ENCODE measurements around the gene DPP4.

The DPP4 gene

GRCh38 chr2:162070228-162070936 is 3.6 kb downstream of the DPP4 start:
- POLR2A ChIA-PET (ENCODE audit: low non-redundant PET), result no interaction called here
- no peak overlapping the region for H3K27ac ChIP-seq
- CTCF ChIA-PET, result no interaction called here
- no peak for DNase-seq (ENCODE audit: low spot score)
- TF ChIP-seq, protein P1, sequence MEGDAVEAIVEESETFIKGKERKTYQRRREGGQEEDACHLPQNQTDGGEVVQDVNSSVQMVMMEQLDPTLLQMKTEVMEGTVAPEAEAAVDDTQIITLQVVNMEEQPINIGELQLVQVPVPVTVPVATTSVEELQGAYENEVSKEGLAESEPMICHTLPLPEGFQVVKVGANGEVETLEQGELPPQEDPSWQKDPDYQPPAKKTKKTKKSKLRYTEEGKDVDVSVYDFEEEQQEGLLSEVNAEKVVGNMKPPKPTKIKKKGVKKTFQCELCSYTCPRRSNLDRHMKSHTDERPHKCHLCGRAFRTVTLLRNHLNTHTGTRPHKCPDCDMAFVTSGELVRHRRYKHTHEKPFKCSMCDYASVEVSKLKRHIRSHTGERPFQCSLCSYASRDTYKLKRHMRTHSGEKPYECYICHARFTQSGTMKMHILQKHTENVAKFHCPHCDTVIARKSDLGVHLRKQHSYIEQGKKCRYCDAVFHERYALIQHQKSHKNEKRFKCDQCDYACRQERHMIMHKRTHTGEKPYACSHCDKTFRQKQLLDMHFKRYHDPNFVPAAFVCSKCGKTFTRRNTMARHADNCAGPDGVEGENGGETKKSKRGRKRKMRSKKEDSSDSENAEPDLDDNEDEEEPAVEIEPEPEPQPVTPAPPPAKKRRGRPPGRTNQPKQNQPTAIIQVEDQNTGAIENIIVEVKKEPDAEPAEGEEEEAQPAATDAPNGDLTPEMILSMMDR (conservative IDR thresholded peaks at IDR 0.05; ENCODE audit: low read depth), result no peak

- no peak overlapping the region for H3K27ac ChIP-seq
- no peak for DNase-seq (ENCODE audit: low spot score)
- CTCF ChIA-PET, result interaction anchor here (0.6 kb wide), 1 partner anchor 54 kb away, joined by 3 read pairs; no protein-coding TSS in a partner anchor
- TF ChIP-seq, protein P1 (conservative IDR thresholded peaks at IDR 0.05; ENCODE audit: low read depth), result no peak
- POLR2A ChIA-PET (ENCODE audit: low non-redundant PET), result no interaction called here
These were observed 4.6 kb downstream of the DPP4 start for GRCh38 chr2:162069267-162069903.

- no peak for DNase-seq (ENCODE audit: low spot score)
- TF ChIP-seq, protein P1 (conservative IDR thresholded peaks at IDR 0.05; ENCODE audit: low read depth), result no peak
- no peak overlapping the region for H3K27ac ChIP-seq
- CTCF ChIA-PET, result interaction anchor here (0.6 kb wide), 1 partner anchor 1322 kb away, joined by 4 read pairs; no protein-coding TSS in a partner anchor
- POLR2A ChIA-PET (ENCODE audit: low non-redundant PET), result no interaction called here
These were observed 6.4 kb downstream of the DPP4 start for GRCh38 chr2:162067596-162067995.

GRCh38 chr2:162065767-162066166 is 8.2 kb downstream of the DPP4 start:
- TF ChIP-seq, protein P1 (conservative IDR thresholded peaks at IDR 0.05; ENCODE audit: low read depth), result no peak
- POLR2A ChIA-PET (ENCODE audit: low non-redundant PET), result no interaction called here

DNA sequence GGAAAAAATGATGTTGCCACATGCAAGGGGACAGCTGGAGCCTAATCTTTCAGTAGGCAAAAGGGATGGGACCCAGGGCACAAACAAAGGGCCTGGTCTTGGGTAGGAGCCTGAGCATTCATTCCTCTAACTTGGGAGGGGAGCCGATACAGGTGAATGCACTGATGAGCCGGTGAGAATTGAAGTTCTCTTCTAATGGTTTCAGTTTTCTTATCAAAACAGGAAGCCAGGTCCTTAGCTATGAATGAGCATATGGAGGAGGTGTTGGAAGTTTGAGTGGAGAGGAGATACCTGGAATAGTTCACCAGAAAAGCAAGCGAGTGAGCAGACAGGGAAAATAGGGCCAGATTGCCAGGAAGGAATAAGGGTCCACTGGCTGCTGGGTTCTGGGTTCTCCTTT is 10.1 kb downstream of the DPP4 start:
- DNase-seq (ENCODE audit: low spot score), result no peak
- CTCF ChIA-PET, result no interaction called here
- POLR2A ChIA-PET (ENCODE audit: low non-redundant PET), result no interaction called here
- TF ChIP-seq, protein P1 (conservative IDR thresholded peaks at IDR 0.05; ENCODE audit: low read depth), result no peak
- no peak overlapping the region for H3K27ac ChIP-seq

More at GRCh38 chr2:162065767-162066166, 8.2 kb downstream of the DPP4 start:
- no peak overlapping the region for H3K27ac ChIP-seq
- CTCF ChIA-PET, result interaction anchor here (0.6 to 0.7 kb wide), 2 partner anchors 598 to 618 kb away, joined by 3 read pairs; no protein-coding TSS in a partner anchor
- no peak for DNase-seq (ENCODE audit: low spot score)

DNA sequence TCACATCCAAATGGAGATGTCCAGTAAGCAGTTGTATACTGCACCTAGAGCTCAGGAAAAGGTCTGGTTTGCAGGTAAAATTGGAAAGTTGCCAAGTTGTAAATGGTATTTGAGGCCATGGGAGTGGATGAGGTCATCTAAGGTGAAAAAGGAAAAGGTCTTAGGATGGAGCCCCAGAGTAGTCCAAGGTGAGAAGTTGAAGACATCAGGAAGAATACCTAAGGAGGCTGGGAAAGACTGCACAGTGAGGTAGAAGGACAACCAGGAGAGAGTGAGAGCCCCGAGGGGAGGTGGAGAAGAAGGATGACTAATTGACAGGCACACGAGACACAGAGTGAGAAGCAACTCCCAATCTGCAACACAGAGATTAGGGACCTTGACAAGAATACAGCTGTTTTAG is 10.7 kb downstream of the DPP4 start:
- ChIA-PET CTCF (no interaction called here), POLR2A (ENCODE audit: low non-redundant PET) (no interaction called here)
- H3K27ac ChIP-seq, result no peak overlapping the region
- TF ChIP-seq, protein P1 (conservative IDR thresholded peaks at IDR 0.05; ENCODE audit: low read depth), result no peak
- no peak for DNase-seq (ENCODE audit: low spot score)
